Tibial nerve (tissue), 4 donors: ENCODE data around the gene SMAD3. TPM values are rescaled to one million over a fixed set of nuclear protein-coding genes. Genes with fewer than 3 reads are reported as not detected.
"Not testable (repeated sequence)": the region's sequence is repeated elsewhere in the genome, so short reads cannot be mapped to it uniquely, and the experiment has no call there.

ENCODE experiments used
- DNase-seq, 2 donors: peaks; one replicate each; pipeline ENCODE4 v3.0.0-alpha.2; 2019; ENCODE audit warnings: low spot score in 2 of 2
- H3K27ac ChIP-seq, 4 donors: fragments of 200-600 bp; sonication (generic) in 3 of 4; one replicate each; pipeline ENCODE4 v1.5.1; 2017 to 2019; ENCODE audit warnings: mild to moderate bottlenecking in 1 of 4
- H3K27me3 ChIP-seq, 2 donors: fragments of 200-600 bp; sonication (generic) in 1 of 2; one replicate each; pipeline versions ENCODE4 v1.5.1 to v1.6.0; 2017 to 2019
- H3K36me3 ChIP-seq, 3 donors: fragments of 200-600 bp; sonication (generic); one replicate each; pipeline ENCODE4 v1.5.1; 2018 to 2019
- H3K4me1 ChIP-seq, 4 donors: fragments of 200-600 bp; sonication (generic) in 3 of 4; one replicate each; pipeline ENCODE4 v1.5.1; 2017 to 2019
- H3K4me3 ChIP-seq, 4 donors: fragments of 200-600 bp; sonication (generic) in 3 of 4; one replicate each; pipeline ENCODE4 v1.5.1; 2017 to 2019; ENCODE audit warnings: mild to moderate bottlenecking in 1 of 4, moderate library complexity in 1 of 4
- H3K9me3 ChIP-seq, 4 donors: fragments of 200-600 bp; sonication (generic) in 3 of 4; one replicate each; pipeline ENCODE4 v1.5.1; 2017 to 2019
- EP300 ChIP-seq, 2 donors: sonication (generic); formaldehyde crosslinking; IDR thresholded peaks; one replicate each; pipeline ENCODE4 v1.6.1; 2017; ENCODE audit warnings: antibody characterized with exemption in 2 of 2, mild to moderate bottlenecking in 1 of 2
- POLR2A ChIP-seq, 2 donors: fragments of 450-650 bp; IDR thresholded peaks; one replicate each; pipeline ENCODE4 v1.6.1; 2017; ENCODE audit warnings: antibody characterized with exemption in 2 of 2, mild to moderate bottlenecking in 2 of 2, moderate library complexity in 2 of 2
- WGBS, 2 donors: methylation state at CpG; one replicate each; pipeline ENCODE4 v1.1.5; 2018; 5-methylcytosine and 5-hydroxymethylcytosine counted together
- total RNA-seq, 4 donors: library from RNA; depleted of rRNA; stranded (reverse); fragments of >200 nt; gene quantifications; one replicate each; pipeline ENCODE4 v1.1.0, GENCODE V29; 2016
- TF ChIP-seq, protein P1 (sequence below), 5 experiments: fragments of 200-600 bp in 3 of 5; fragments of 450-650 bp in 2 of 5; sonication (generic) in 3 of 5; IDR thresholded peaks; one replicate each; pipeline ENCODE4 v1.5.1; 2016 to 2019; ENCODE audit warnings: antibody characterized with exemption in 5 of 5, mild to moderate bottlenecking in 3 of 5, moderate library complexity in 2 of 5

Gene SMAD3
- total RNA-seq, 4 donors from 2014 or later: 36.3 to 68.6 (median 44.1) TPM

- peak overlapping the region; percentile 45 to 90 (median 89) for H3K27ac ChIP-seq
- H3K27me3 ChIP-seq: no peaks in the 10 kb centered on the region
- 81 to 82% methylated on average over 10 of the region's 10 CpGs for WGBS, 2 donors
- no peaks in the 10 kb centered on the region for H3K9me3 ChIP-seq
- TF ChIP-seq, protein P1, sequence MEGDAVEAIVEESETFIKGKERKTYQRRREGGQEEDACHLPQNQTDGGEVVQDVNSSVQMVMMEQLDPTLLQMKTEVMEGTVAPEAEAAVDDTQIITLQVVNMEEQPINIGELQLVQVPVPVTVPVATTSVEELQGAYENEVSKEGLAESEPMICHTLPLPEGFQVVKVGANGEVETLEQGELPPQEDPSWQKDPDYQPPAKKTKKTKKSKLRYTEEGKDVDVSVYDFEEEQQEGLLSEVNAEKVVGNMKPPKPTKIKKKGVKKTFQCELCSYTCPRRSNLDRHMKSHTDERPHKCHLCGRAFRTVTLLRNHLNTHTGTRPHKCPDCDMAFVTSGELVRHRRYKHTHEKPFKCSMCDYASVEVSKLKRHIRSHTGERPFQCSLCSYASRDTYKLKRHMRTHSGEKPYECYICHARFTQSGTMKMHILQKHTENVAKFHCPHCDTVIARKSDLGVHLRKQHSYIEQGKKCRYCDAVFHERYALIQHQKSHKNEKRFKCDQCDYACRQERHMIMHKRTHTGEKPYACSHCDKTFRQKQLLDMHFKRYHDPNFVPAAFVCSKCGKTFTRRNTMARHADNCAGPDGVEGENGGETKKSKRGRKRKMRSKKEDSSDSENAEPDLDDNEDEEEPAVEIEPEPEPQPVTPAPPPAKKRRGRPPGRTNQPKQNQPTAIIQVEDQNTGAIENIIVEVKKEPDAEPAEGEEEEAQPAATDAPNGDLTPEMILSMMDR (IDR thresholded peaks at IDR 0.05): no peak
- no peak for TF ChIP-seq EP300 (IDR thresholded peaks at IDR 0.05)
- TF ChIP-seq POLR2A (IDR thresholded peaks at IDR 0.05): no peak
- H3K36me3 ChIP-seq: no peaks in the 10 kb centered on the region
- H3K4me3 ChIP-seq: peak overlapping the region in 3 of 4 donors; percentile 18 to 40 (median 33)
- DNase-seq: no peak
- H3K4me1 ChIP-seq: peaks cover 0 to 89% (median 60%) of the 10 kb centered on the region in 4 donors
These were observed 56.5 kb downstream of the SMAD3 start for GRCh38 chr15:67121644-67122605.

DNA sequence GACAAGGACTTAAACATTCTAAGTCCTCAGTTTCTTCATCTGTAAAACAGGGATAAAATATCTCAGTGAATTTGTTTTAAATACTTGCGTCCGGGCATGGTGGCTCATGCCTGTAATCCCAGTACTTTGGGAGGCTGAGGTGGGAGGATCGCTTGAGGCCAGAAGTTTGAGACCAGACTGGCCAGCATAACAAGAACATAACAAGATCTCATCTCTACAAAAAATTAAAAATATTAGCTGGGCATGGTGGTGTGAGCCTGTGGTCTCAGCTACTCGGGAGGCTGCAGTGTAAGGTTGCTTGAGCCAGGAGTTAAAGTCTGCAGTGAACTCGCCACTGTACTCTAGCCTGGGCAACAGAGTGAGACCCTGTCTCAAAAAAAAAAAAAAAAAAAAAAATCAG, 57.4 kb downstream of the SMAD3 start:
- H3K4me1 ChIP-seq: peaks cover 0 to 89% (median 53%) of the 10 kb centered on the region in 4 donors
- peak overlapping the region in 3 of 4 donors; percentile 88 to 90 (median 90) for H3K27ac ChIP-seq
- DNase-seq, H3K27me3 ChIP-seq, H3K9me3 ChIP-seq, H3K4me3 ChIP-seq, H3K36me3 ChIP-seq: not testable (repeated sequence)
- WGBS, 2 donors: 77 to 79% methylated on average over 5 of the region's 5 CpGs

DNA sequence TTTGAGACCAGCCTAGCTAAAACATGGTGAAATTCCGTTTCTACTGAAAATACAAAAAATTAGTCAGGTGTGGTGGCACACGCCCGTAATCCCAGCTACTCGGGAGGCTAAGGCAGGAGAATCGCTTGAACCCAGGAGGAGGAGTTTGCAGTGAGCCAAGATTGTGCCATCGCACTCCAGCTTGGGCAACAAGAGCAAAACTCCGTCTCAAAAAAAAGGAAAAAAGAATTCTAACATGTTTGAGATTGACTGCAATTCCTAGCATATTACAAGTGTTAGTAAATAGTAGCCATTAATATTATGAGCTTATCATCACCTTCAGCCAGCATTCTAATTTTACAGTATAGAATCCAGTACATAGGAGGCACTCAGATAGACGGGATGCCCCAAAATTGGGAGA, 57.9 kb downstream of the SMAD3 start:
- DNase-seq, H3K9me3 ChIP-seq, H3K27me3 ChIP-seq, H3K4me3 ChIP-seq, H3K36me3 ChIP-seq: not testable (repeated sequence)
- Histone ChIP-seq H3K4me1 (peaks cover 0 to 89% (median 51%) of the 10 kb centered on the region in 4 donors), H3K27ac (peak overlapping the region in 2 of 4 donors; percentile 88 to 89)
- WGBS, 2 donors: 93 to 95% methylated on average over 8 of the region's 8 CpGs

- no peaks in the 10 kb centered on the region for H3K36me3 ChIP-seq
- H3K9me3 ChIP-seq: no peaks in the 10 kb centered on the region
- H3K27ac ChIP-seq: peak overlapping the region in 3 of 4 donors; percentile 15 to 89 (median 88)
- WGBS, 2 donors: 64 to 81% methylated on average over 3 of the region's 3 CpGs
- H3K4me1 ChIP-seq: peaks cover 0 to 80% (median 48%) of the 10 kb centered on the region in 4 donors
- H3K27me3 ChIP-seq: no peaks in the 10 kb centered on the region
- TF ChIP-seq EP300 (IDR thresholded peaks at IDR 0.05) (no peak), POLR2A (IDR thresholded peaks at IDR 0.05) (no peak)
- TF ChIP-seq, protein P1 (IDR thresholded peaks at IDR 0.05): no peak
- no peak overlapping the region for H3K4me3 ChIP-seq
- no peak for DNase-seq
These were observed 58.7 kb downstream of the SMAD3 start for GRCh38 chr15:67124111-67124510.

- peaks cover 0 to 74% (median 41%) of the 10 kb centered on the region in 4 donors for H3K4me1 ChIP-seq
- no peak for DNase-seq
- H3K27ac ChIP-seq: peak overlapping the region; percentile 35 to 89 (median 74)
- no peak for TF ChIP-seq POLR2A (IDR thresholded peaks at IDR 0.05)
- WGBS, 2 donors: 53 to 55% methylated on average over 11 to 12 of the region's 13 CpGs
- H3K27me3 ChIP-seq: no peaks in the 10 kb centered on the region
- no peaks in the 10 kb centered on the region for H3K9me3 ChIP-seq
- H3K36me3 ChIP-seq: no peaks in the 10 kb centered on the region
- no peak overlapping the region for H3K4me3 ChIP-seq
These were observed 59.6 kb downstream of the SMAD3 start for GRCh38 chr15:67124911-67125588.

DNA sequence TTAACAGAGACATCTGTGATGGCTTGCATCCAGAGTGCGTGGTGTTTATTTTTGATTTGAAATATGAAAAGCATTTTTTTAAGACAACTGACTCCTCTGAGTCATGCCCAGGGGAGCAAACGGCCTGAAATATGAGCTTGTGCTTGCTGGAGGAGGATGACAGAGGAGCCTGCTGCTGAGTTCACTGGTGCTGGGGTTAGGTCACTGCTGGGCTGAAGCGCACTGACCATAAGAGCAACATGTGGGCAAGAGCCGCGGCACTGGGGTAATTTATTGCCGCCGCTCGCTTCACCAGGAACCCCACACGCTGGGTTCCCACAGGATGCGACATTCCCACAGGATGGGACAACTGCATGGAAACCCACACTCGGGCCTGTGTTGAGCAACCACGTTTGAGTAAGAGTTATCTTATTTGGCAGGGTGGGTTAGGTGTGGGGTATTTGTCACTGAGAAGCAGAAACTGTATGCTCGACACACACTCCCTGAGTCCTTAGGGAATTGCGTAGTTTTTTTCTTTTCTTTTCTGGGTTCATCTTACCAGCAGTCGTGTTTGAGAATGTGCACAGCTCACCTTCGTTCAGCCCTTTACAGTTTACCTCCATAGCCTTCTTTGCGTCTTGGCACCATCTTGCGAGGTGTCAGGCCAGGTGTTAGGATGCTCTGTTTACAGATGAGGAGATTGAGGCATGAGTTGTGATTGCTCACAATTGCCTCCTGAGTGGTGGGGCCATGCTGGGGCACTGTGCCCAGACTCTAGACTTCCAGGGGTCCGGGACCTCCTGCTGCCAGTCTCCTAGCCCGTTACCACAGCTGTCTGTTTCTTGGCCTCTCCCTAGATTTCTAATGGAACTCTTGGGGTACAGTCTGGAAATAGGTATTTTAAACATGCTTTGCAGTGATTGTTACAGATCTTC, 60.4 kb downstream of the SMAD3 start:
- TF ChIP-seq, protein P1 (IDR thresholded peaks at IDR 0.05): no peak
- peak; percentile 19 to 87 for TF ChIP-seq EP300 (IDR thresholded peaks at IDR 0.05)
- WGBS, 2 donors: 48 to 56% methylated on average over 19 to 20 of the region's 20 CpGs
- no peaks in the 10 kb centered on the region for H3K27me3 ChIP-seq
- H3K36me3 ChIP-seq: no peaks in the 10 kb centered on the region
- H3K9me3 ChIP-seq: no peaks in the 10 kb centered on the region
- peak; percentile 79 to 91 for DNase-seq
- no peak overlapping the region for H3K4me3 ChIP-seq
- H3K27ac ChIP-seq: peak overlapping the region; percentile 35 to 89 (median 74)
- peaks cover 0 to 74% (median 33%) of the 10 kb centered on the region in 4 donors for H3K4me1 ChIP-seq
